GM19397 (cell line): ENCODE data around the gene PRELID3B.

Experiments
- ATAC-seq: cut with Tn5 transposase; IDR thresholded peaks from one replicate; pipeline ENCODE4 v1.9.1; 2021; ENCODE audit warnings: mild to moderate bottlenecking, moderate library complexity; ENCODE audit not compliant: unreplicated experiment

Gene PRELID3B

GRCh38 chr20:58997141-58997770 lies 45.3 kb downstream of the PRELID3B start:
- no peak for ATAC-seq

DNA sequence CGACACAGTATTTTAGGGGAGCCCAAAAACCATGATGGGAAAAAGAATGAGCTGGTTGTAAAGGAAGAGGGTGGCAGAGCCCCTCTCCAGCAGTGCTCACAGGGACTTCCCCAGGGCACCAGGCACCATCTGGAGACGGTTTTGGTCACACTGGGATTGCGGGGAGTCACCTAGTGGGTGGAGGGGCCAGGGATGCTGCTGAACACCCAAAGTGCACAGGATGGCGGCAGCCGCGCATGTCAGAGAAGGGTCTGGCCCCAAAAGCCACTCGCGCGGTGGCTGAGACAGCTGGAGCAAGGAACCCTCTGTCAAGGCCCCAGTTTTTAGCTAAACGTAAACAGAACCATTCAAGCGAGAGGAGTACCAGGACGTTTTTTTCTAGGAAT lies 46.4 kb downstream of the PRELID3B start:
- ATAC-seq: no peak

- ATAC-seq: no peak
Observed at GRCh38 chr20:58995461-58996225, 46.9 kb downstream of the PRELID3B start.

- no peak for ATAC-seq
Observed at GRCh38 chr20:58994390-58995159, 48.0 kb downstream of the PRELID3B start.

DNA sequence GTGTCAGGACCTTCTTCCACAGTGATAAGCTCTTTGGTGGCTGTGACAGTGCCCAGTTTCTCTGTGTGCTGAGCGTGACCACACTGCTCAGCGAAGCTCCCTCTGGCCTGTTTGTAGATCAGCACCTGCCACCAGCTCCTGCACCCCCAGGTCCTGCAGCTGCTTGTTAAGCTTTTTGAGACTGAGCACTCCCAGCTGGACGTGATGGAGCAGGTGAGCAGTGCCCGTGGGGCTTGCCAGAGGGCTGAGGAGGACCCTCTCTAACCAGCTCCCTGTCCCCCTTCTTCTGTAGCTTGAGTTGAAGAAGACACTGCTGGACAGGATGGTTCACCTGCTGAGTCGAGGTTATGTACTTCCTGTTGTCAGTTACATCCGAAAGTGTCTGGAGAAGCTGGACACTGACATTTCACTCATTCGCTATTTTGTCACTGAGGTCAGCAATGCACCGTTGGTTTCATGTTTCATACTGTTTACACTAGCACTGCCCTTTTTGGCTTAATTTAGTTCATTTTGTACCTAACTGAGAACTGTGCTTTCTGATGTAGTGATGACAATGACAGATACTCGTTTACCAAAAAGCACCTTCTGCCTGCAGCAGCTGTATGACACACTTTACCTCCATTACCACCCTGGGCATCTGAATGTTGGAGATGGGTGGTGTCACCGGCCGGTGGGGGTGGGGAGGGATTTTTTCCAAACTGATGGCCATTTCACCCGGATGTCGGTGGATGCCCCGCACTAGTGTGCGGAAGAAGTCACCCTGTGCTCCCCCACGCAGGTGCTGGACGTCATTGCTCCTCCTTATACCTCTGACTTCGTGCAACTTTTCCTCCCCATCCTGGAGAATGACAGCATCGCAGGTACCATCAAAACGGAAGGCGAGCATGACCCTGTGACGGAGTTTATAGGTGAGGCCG lies 49.0 kb downstream of the PRELID3B start:
- no peak for ATAC-seq

DNA sequence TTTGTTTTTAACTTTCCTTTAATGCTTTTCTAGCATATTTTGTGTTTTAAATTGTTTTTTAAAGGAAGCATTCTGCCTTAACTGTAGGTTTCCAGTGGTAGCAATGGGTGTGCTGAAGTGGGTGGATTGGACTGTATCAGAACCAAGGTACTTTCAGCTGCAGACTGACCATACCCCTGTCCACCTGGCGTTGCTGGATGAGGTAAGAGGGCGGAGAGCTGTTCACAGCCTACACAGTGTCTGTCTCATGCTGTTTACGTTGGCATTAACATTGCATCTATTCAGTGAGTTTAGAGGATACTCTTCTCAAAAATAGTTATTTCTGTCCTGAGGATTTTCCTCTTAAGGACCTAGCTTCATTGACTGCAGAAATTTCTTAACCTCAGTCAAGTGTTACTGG lies 49.7 kb downstream of the PRELID3B start:
- ATAC-seq: no peak

DNA sequence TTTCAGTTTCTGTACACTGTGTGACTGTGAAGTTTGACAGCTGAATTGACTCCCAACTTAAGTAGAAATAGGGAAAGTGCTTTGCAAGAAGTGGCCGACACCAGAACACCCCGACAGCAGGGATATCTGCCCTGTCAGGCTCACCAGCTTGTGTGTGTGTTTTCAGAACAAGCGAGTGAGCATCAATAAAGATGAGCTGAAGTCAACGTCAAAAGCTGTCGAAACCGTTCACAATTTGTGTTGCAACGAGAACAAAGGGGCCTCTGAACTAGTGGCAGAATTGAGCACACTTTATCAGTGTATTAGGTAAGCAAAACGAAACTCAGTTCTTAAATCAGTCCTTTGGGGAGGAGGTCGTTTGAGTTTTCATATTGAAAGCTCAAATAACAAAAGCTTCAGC lies 50.9 kb downstream of the PRELID3B start:
- ATAC-seq: no peak

DNA sequence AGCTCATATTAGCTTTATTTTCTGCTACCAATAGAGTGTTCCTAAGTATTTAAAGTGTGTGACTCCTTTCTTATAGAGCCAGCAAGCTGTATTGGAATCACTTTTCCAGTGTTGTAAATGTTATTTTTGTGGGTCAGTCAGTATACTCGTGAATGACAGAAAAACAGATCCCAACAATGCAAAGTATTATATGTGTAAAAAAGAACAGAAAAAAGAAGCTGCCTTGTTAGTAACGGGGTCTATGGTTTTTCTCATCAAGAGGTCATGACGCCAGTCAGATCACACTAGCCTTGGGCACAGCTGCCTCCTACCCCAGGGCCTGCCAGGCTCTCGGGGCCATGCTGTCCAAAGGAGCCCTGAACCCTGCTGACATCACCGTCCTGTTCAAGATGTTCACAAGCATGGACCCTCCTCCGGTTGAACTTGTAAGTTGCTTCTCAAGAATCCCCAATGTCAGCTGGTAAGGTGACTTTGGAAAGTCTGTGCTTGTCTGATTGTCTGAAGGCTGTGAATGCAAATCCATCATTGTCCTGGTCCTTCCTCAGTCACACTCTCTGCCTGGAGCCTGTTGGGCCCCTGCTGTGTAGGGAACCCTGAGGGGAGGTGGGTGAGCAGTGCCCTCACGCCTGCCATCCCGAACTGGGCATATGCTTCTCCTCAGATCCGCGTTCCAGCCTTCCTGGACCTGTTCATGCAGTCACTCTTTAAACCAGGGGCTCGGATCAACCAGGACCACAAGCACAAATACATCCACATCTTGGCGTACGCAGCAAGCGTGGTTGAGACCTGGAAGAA lies 51.7 kb downstream of the PRELID3B start:
- ATAC-seq: no peak

DNA sequence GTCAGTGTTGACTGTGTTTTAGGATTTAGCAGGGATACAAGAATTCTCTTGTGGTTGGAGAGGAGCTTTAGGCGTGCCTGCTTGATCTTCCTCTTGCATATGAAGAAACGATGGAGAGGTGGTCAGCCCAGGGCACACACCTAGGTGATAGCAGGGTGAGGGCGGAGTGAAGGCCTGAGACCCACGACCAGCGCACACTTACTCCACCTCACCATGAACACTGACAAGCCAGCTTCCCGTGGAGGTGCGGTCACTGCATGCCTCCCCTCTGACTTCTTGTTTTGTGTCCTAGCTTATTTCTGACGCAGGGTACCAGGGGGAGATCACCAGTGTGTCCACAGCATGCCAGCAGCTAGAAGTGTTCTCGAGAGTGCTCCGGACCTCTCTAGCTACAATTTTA lies 53.4 kb downstream of the PRELID3B start:
- ATAC-seq: no peak

- ATAC-seq: no peak
Observed at GRCh38 chr20:58988565-58988882, 54.1 kb downstream of the PRELID3B start.

- no peak for ATAC-seq
Observed at GRCh38 chr20:58987790-58988564, 54.6 kb downstream of the PRELID3B start.

GRCh38 chr20:58986968-58987517 lies 55.5 kb downstream of the PRELID3B start:
- no peak for ATAC-seq

DNA sequence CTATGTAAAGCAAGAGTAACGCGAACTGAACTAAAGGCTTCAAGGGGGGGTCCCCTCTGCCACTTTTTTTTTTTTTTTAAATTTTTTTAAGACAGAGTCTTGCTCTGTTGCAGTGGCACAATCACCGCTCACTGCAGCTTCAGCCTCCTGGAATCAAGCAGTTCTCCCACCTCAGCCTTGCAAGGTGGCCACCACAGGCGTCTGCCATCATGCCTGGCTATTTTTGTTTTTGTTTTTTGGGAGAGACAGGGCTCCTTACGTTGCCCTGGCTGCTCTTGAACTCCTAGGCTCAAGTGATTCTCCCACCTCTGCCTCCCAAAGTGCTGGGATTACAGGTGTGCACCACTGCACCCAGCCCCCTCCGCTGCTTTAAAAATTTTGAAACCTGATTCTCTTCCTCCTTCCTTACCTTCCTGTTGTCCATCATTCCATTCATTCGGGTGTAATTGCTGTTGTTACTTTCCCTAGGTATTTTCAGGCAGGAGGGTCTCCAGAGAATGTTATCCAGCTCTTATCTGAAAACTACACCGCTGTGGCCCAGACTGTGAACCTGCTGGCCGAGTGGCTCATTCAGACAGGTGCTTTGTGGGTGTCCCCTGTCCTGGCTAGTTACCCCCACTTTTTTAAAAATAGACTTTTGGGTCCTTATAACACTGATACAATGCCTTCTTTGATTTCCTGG lies 56.2 kb downstream of the PRELID3B start:
- no peak for ATAC-seq

GRCh38 chr20:58985656-58986055 lies 56.9 kb downstream of the PRELID3B start:
- ATAC-seq: no peak

- ATAC-seq: no peak
Observed at GRCh38 chr20:58984691-58985090, 57.9 kb downstream of the PRELID3B start.
